ENCODE data around the gene PARP6. TPM values are rescaled to one million over a fixed set of nuclear protein-coding genes. Genes with fewer than 3 reads are reported as not detected.

PARP6 gene
- total and polyA plus RNA-seq, 9 of the 15 experiments (the other 6 are each of a cell fraction or from before 2014, with no cell fraction given), result 14.8 to 83.2 (median 28.3) TPM

DNA sequence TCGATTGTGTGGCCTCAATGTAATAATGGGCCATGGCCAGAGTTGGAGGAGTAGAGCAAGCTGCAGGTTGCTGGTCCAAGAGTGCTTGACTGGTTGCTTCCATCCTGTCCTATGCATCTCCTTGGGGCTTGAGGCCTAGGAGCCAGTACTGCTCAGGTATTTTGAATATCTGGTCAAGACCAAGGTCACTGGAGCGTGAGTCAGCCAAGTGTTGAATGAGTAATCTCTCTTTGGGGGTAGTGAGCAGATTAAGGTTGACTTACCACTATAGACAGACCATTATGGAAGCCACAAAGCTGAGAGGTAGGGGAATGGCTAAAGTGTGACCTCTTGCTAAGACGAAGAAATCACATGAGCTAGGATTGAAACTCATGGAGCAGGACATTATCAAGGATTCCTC is 9.4 kb upstream of the PARP6 start (continued):
- TF ChIP-seq, protein P1, sequence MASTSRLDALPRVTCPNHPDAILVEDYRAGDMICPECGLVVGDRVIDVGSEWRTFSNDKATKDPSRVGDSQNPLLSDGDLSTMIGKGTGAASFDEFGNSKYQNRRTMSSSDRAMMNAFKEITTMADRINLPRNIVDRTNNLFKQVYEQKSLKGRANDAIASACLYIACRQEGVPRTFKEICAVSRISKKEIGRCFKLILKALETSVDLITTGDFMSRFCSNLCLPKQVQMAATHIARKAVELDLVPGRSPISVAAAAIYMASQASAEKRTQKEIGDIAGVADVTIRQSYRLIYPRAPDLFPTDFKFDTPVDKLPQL (IDR thresholded peaks at IDR 0.05; ENCODE audit: extremely low read depth, insufficient read length), result no peak
- TF ChIP-seq FOSL1 (tag; conservative IDR thresholded peaks at IDR 0.05) (peak; percentile 90), NFE2 (IDR thresholded peaks at IDR 0.05; ENCODE audit: low read depth) (peak; percentile 39; the same call in 1 of the 2 replicates), RNF2 (IDR thresholded peaks at IDR 0.05) (no peak), TAF7 (tag; IDR thresholded peaks at IDR 0.05) (no peak), CEBPB (tag; IDR thresholded peaks at IDR 0.05) (no peak), ETV6 (IDR thresholded peaks at IDR 0.05; ENCODE audit: borderline replicate concordance in 1 of 2, low read depth in 2 of 2, low read length in 1 of 2) (no peak), ETV6 (CRISPR knock-in tag; IDR thresholded peaks at IDR 0.05; ENCODE audit: borderline replicate concordance) (no peak), FOS (IDR thresholded peaks at IDR 0.05; ENCODE audit: extremely low read depth, insufficient read length) (no peak), JUN (IDR thresholded peaks at IDR 0.05; ENCODE audit: borderline replicate concordance, low read depth, low read length) (0 out of 2 replicates have a peak, but pooled peaks have one; percentile 48), JUN (CRISPR knock-in tag; IDR thresholded peaks at IDR 0.05; ENCODE audit: borderline replicate concordance) (no peak)

DNA sequence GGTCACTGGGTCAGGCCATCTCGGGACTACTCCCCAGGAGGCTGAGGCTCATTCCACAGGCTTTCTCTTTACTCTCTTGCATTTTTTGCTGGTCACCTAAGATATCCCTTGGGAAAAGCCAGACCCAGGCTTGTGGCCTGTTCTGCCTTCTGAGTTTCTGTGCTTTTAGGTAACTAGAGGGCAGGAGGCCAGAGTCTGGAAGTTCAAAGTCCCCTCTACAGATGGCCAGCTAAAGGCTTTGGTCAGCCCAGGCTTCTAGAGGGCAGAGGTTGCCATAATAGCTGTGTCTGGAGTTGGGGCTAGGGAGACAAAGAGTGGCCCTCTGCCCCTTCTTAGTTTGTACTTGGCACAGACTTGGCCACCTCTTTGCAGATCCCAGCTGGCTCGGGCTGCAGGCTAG is 8.4 kb upstream of the PARP6 start:
- H3K4me2 ChIP-seq (ENCODE audit: insufficient read depth, low read length), result no peak overlapping the region
- H3K9ac ChIP-seq (ENCODE audit: insufficient read depth in 1 of 2, low read depth in 2 of 2, low read length in 2 of 2), result no peak overlapping the region
- FAIRE-seq (no peak), ATAC-seq (no peak), DNase-seq (ENCODE audit: extremely low read depth in 1 of 4, low spot score in 3 of 4) (no peak)
- H3K9me3 ChIP-seq (replicated peaks; ENCODE audit: control insufficient read depth, insufficient read depth, low read depth, low read length), result no peaks in the 10 kb centered on the region
- H3K4me1 ChIP-seq (replicated peaks in 1 of 2; ENCODE audit: control insufficient read depth in 2 of 2, insufficient read depth in 2 of 2, low read length in 2 of 2), result peaks cover 0 to 3% of the 10 kb centered on the region in 2 experiments; a peak in 3 of 5 replicates
- no peaks in the 10 kb centered on the region for H3K36me3 ChIP-seq (ENCODE audit: control insufficient read depth, insufficient read depth, low read length)
- H3K4me3 ChIP-seq, result no peak overlapping the region
- in situ Hi-C loops (cut with MboI), result no loop called here
- H3K9me1 ChIP-seq (ENCODE audit: control insufficient read depth, insufficient read depth, low read length), result no peaks in the 10 kb centered on the region
- ChIA-PET POLR2A (no interaction called here), CTCF (ENCODE audit: low intra/inter-chr PET ratio) (no interaction called here)
- H3K79me2 ChIP-seq (ENCODE audit: control insufficient read depth, insufficient read depth, low read length), result no peaks in the 10 kb centered on the region
- intact Hi-C loops (cut with micrococcal nuclease), result no loop called here
- no peaks in the 10 kb centered on the region for H4K20me1 ChIP-seq (replicated peaks; ENCODE audit: control insufficient read depth, insufficient read depth, low read length)
- peaks cover 4% of the 10 kb centered on the region in 2 experiments; a peak in 2 of 5 replicates for H3K27me3 ChIP-seq (ENCODE audit: control insufficient read depth in 2 of 2, insufficient read depth in 2 of 2, low read length in 2 of 2)
- no TSS peak for BruUV-seq (replicated peaks)
- 60% methylated on average over 2 of the region's 2 CpGs for WGBS (ENCODE audit: insufficient coverage, low coverage, missing lambda C conversion rate)
- no peak overlapping the region for H2AFZ ChIP-seq (ENCODE audit: low read depth, low read length)
- H3K27ac ChIP-seq (ENCODE audit: extremely low read depth, low read depth, low read length), result no peak overlapping the region
- TF ChIP-seq ATF7 (IDR thresholded peaks at IDR 0.05), result no peak
- TF ChIP-seq IRF1 (CRISPR knock-in tag; IDR thresholded peaks at IDR 0.05; ENCODE audit: borderline replicate concordance), result no peak
- no peak for TF ChIP-seq TCFL5 (CRISPR knock-in tag; conservative IDR thresholded peaks at IDR 0.05)
- no peak for TF ChIP-seq ZNF76 (CRISPR knock-in tag; IDR thresholded peaks at IDR 0.05; ENCODE audit: borderline replicate concordance)
- no peak for TF ChIP-seq ZZZ3 (IDR thresholded peaks at IDR 0.05)
- TF ChIP-seq ZFPM2 (CRISPR knock-in tag; IDR thresholded peaks at IDR 0.05), result no peak
- TF ChIP-seq GATA2 (CRISPR knock-in tag; IDR thresholded peaks at IDR 0.05), result no peak
- TF ChIP-seq, protein P2, sequence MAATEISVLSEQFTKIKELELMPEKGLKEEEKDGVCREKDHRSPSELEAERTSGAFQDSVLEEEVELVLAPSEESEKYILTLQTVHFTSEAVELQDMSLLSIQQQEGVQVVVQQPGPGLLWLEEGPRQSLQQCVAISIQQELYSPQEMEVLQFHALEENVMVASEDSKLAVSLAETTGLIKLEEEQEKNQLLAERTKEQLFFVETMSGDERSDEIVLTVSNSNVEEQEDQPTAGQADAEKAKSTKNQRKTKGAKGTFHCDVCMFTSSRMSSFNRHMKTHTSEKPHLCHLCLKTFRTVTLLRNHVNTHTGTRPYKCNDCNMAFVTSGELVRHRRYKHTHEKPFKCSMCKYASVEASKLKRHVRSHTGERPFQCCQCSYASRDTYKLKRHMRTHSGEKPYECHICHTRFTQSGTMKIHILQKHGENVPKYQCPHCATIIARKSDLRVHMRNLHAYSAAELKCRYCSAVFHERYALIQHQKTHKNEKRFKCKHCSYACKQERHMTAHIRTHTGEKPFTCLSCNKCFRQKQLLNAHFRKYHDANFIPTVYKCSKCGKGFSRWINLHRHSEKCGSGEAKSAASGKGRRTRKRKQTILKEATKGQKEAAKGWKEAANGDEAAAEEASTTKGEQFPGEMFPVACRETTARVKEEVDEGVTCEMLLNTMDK (IDR thresholded peaks at IDR 0.05; ENCODE audit: borderline replicate concordance, insufficient read depth, low read depth, low read length, poor library complexity, severe bottlenecking), result no peak
- no peak for TF ChIP-seq ZNF551 (CRISPR knock-in tag; IDR thresholded peaks at IDR 0.05)
